Adrenal gland (tissue), 12 donors: ENCODE results near the gene CDK14. TPM values are rescaled to one million over a fixed set of nuclear protein-coding genes. Genes with fewer than 3 reads are reported as not detected.

Source experiments
- DNase-seq, 7 donors: peaks; one replicate each; pipeline ENCODE4 v3.0.0-alpha.2; 2019 to 2020
- H3K27ac ChIP-seq, 5 donors: fragments of 200-600 bp; sonication (generic) in 4 of 5; 1 replicate in 3 of 5; 2 replicates in 2 of 5; pipeline versions ENCODE4 v1.5.1 to v1.8.0; 2016 to 2020; ENCODE audit warnings: mild to moderate bottlenecking in 1 of 5
- H3K27me3 ChIP-seq: fragments of 200-600 bp; 2 replicates; pipeline ENCODE4 v1.8.0; 2021
- H3K36me3 ChIP-seq, 2 donors: fragments of 200-600 bp; replicated peaks in 1 of 2; 1 replicate in 1 of 2; 2 replicates in 1 of 2; pipeline versions ENCODE4 v1.5.1 to v1.8.0; 2018 to 2022
- H3K4me1 ChIP-seq, 2 donors: fragments of 200-600 bp; replicated peaks in 1 of 2; 1 replicate in 1 of 2; 2 replicates in 1 of 2; pipeline versions ENCODE4 v1.5.1 to v1.8.0; 2018 to 2021
- H3K4me3 ChIP-seq, 4 donors: fragments of 200-600 bp; sonication (generic) in 3 of 4; one replicate each; pipeline ENCODE4 v1.5.1; 2016 to 2018
- H3K9me3 ChIP-seq, 3 donors: fragments of 200-600 bp; sonication (generic) in 1 of 3; replicated peaks in 1 of 3; 1 replicate in 2 of 3; 2 replicates in 1 of 3; pipeline versions ENCODE4 v1.5.1 to v1.8.0; 2016 to 2021
- POLR2A ChIP-seq, 2 donors: fragments of 450-650 bp; IDR thresholded peaks; one replicate each; pipeline ENCODE4 v1.6.1; 2017; ENCODE audit warnings: antibody characterized with exemption in 2 of 2, mild to moderate bottlenecking in 2 of 2, moderate library complexity in 1 of 2
- WGBS, 4 donors: extraction: QIAGEN DNeasy Blood & Tissue Kit in 2 of 4; methylation state at CpG; one replicate each; pipeline versions ENCODE4 v1.1.5 to v1.1.7; 2013 to 2017; 5-methylcytosine and 5-hydroxymethylcytosine counted together
- intact Hi-C, 2 donors: fragments of 100-400 bp; cut with DNase I; formaldehyde crosslinking; loops; one replicate each; pipeline versions ENCODE4 v1.14.1 to v1.15.0; 2022 to 2023
- polyA plus RNA-seq, 3 donors: library from polyadenylated mRNA; stranded (reverse); fragments of 200-250 nt in 2 of 3; fragments of 350-450 nt in 1 of 3; fragmentation: Illumina TruSeq in 1 of 3; extraction: RNeasy Lipid Tissue Mini Kit (QIAGEN cat#74804) in 1 of 3; gene quantifications; one replicate each; pipeline ENCODE4 v1.2.3, GENCODE V29; 2013 to 2014
- total RNA-seq, 9 donors: library from RNA; depleted of rRNA in 4 of 9; stranded (reverse); fragments of >200 nt in 4 of 9; fragments of 120-200 nt in 1 of 9; fragmentation: NEBNext Ultra II Directional in 1 of 9; extraction: Animal tissue kit (Norgen Biotek cat#: 25700) in 1 of 9; gene quantifications; one replicate each; pipeline versions ENCODE4 v1.1.0 to v1.2.4, GENCODE V29; 2013 to 2023
- TF ChIP-seq, protein P1 (sequence below), 6 experiments: fragments of 450-650 bp in 4 of 6; fragments of 200-600 bp in 2 of 6; sonication (generic) in 1 of 6; IDR thresholded peaks; 1 replicate in 5 of 6; 2 replicates in 1 of 6; pipeline versions ENCODE4 v1.5.1 to v1.8.0; 2016 to 2021; ENCODE audit warnings: antibody characterized with exemption in 6 of 6, mild to moderate bottlenecking in 2 of 6, moderate library complexity in 1 of 6
- donor health status: healthy with polysubstance abuse.
- donor health status: Bipolar disorder and iron deficiency.
- donor health status: DM: yes; HTN: yes; CAD: no.
- donor health status: DM: no; HTN: no; CAD: no.
- donor health status: DM: no; HTN: no; CAD: no.
- donor health status: DM: yes; HTN: yes; CAD: no.

Gene CDK14
- total and polyA plus RNA-seq, 12 donors = 1.9 to 14.5 (median 7.6) TPM

- intact Hi-C loops = no loop called here
- no peaks in the 10 kb centered on the region for H3K4me1 ChIP-seq
- TF ChIP-seq, protein P1, sequence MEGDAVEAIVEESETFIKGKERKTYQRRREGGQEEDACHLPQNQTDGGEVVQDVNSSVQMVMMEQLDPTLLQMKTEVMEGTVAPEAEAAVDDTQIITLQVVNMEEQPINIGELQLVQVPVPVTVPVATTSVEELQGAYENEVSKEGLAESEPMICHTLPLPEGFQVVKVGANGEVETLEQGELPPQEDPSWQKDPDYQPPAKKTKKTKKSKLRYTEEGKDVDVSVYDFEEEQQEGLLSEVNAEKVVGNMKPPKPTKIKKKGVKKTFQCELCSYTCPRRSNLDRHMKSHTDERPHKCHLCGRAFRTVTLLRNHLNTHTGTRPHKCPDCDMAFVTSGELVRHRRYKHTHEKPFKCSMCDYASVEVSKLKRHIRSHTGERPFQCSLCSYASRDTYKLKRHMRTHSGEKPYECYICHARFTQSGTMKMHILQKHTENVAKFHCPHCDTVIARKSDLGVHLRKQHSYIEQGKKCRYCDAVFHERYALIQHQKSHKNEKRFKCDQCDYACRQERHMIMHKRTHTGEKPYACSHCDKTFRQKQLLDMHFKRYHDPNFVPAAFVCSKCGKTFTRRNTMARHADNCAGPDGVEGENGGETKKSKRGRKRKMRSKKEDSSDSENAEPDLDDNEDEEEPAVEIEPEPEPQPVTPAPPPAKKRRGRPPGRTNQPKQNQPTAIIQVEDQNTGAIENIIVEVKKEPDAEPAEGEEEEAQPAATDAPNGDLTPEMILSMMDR (IDR thresholded peaks at IDR 0.05) = no peak
- TF ChIP-seq POLR2A (IDR thresholded peaks at IDR 0.05) = no peak
- H3K4me3 ChIP-seq = no peak overlapping the region
- no peaks in the 10 kb centered on the region for H3K27me3 ChIP-seq
- H3K9me3 ChIP-seq = no peaks in the 10 kb centered on the region
- H3K27ac ChIP-seq = no peak overlapping the region
- DNase-seq = no peak
- no peaks in the 10 kb centered on the region for H3K36me3 ChIP-seq
These were observed 52.7 kb downstream of the CDK14 start for GRCh38 chr7:90648834-90649233.

DNA sequence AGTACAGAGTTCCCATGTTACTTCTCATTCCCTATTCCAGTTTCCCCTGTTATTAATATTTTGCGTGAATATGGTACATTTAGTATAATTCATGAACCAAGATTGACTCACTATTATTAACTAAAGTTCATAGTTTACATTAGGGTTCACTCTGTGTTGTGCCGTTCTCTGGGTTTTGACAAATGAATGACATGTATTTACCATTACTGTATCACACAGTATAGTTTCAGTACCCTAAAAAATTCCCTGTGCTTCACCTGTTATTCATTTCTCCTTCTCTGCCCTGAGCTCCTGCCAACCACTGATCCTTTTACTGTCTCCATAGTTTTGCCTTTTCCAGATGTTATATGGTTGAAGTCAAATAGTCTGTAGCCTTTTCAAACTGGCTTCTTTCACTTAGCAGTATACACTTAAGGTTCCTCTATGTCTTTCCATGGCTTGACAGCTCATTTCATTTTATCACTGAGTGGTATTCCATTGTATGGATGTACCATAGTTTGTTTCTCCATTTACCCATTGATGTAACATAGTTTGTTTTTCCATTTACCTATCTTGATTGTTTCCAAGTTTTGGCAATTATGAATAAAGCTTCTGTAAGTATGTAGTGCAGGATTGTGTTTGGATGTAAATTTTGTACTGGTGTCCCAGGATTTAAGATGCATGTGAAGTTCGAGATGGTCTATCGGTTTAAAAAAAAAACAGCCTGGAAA, 58.8 kb downstream of the CDK14 start:
- no peak overlapping the region for H3K4me3 ChIP-seq
- no peaks in the 10 kb centered on the region for H3K36me3 ChIP-seq
- intact Hi-C loops = no loop called here
- no peaks in the 10 kb centered on the region for H3K9me3 ChIP-seq
- no peaks in the 10 kb centered on the region for H3K4me1 ChIP-seq
- no peaks in the 10 kb centered on the region for H3K27me3 ChIP-seq
- H3K27ac ChIP-seq = no peak overlapping the region
- no peak for TF ChIP-seq POLR2A (IDR thresholded peaks at IDR 0.05)
- TF ChIP-seq, protein P1 (IDR thresholded peaks at IDR 0.05) = no peak
- 90 to 95% (median 94%) methylated on average over 4 of the region's 4 CpGs for WGBS, 4 donors
- no peak for DNase-seq

- no peaks in the 10 kb centered on the region for H3K36me3 ChIP-seq
- H3K4me3 ChIP-seq = no peak overlapping the region
- H3K9me3 ChIP-seq = no peaks in the 10 kb centered on the region
- intact Hi-C loops = no loop called here
- 52 to 60% (median 56%) methylated on average over 2 of the region's 2 CpGs for WGBS, 4 donors
- DNase-seq = no peak
- no peaks in the 10 kb centered on the region for H3K4me1 ChIP-seq
- TF ChIP-seq, protein P1 (IDR thresholded peaks at IDR 0.05) = no peak
- no peak for TF ChIP-seq POLR2A (IDR thresholded peaks at IDR 0.05)
- H3K27me3 ChIP-seq = no peaks in the 10 kb centered on the region
- no peak overlapping the region for H3K27ac ChIP-seq
These were observed 59.4 kb downstream of the CDK14 start for GRCh38 chr7:90655566-90655965.

- intact Hi-C loops = no loop called here
- H3K27me3 ChIP-seq = no peaks in the 10 kb centered on the region
- 88 to 97% (median 92%) methylated on average over 1 of the region's 1 CpG for WGBS, 4 donors
- H3K27ac ChIP-seq = no peak overlapping the region
- H3K4me1 ChIP-seq = no peaks in the 10 kb centered on the region
- no peak for DNase-seq
- no peaks in the 10 kb centered on the region for H3K36me3 ChIP-seq
- H3K9me3 ChIP-seq = no peaks in the 10 kb centered on the region
- no peak for TF ChIP-seq POLR2A (IDR thresholded peaks at IDR 0.05)
- TF ChIP-seq, protein P1 (IDR thresholded peaks at IDR 0.05) = no peak
- no peak overlapping the region for H3K4me3 ChIP-seq
These were observed 61.4 kb downstream of the CDK14 start for GRCh38 chr7:90657481-90657880.
